PC-9 (cell line): ENCODE results near the gene HEMK1.

Experiments
- CTCF ChIP-seq: fragments of 200-600 bp; sonication (generic); conservative IDR thresholded peaks from 2 replicates; pipeline ENCODE4 v1.6.1; 2017; ENCODE audit warnings: mixed run types, antibody characterized with exemption, mild to moderate bottlenecking, moderate library complexity
- EZH2 ChIP-seq: fragments of 200-600 bp; sonication (generic); IDR thresholded peaks from 2 replicates; pipeline ENCODE4 v1.8.0; 2017; ENCODE audit warnings: antibody characterized with exemption, low read depth

- TF ChIP-seq CTCF (no peak), EZH2 (no peak)
Observed at GRCh38 chr3:50588759-50589433, 19.6 kb downstream of the HEMK1 start.
